Natural killer cell (primary cell): ENCODE measurements around the gene UGT2B28. TPM values are rescaled to one million over a fixed set of nuclear protein-coding genes. Genes with fewer than 3 reads are reported as not detected.
"Not testable (repeated sequence)": the region's sequence is repeated elsewhere in the genome, so short reads cannot be mapped to it uniquely, and the experiment has no call there.

Experiments used
- ATAC-seq, 3 donors: fragments of 150-1000 bp in 2 of 3; fragments of 200-7000 bp in 1 of 3; cut with Tn5 transposase; 1 replicate in 1 of 3; 2 replicates in 2 of 3; pipeline ENCODE4 v1.10.0; 2021; ENCODE audit warnings: mild to moderate bottlenecking in 2 of 3, moderate library complexity in 2 of 3
- DNase-seq, 2 donors: peaks; one replicate each; pipeline versions ENCODE4 v3.0.0 to v3.0.0-alpha.2; 2013 to 2021; ENCODE audit warnings: mixed read lengths in 1 of 2
- H3K27ac ChIP-seq: one replicate; pipeline ENCODE4 v1.5.1; 2013; ENCODE audit warnings: mild to moderate bottlenecking, low read length
- H3K27me3 ChIP-seq: one replicate; pipeline ENCODE4 v1.6.1; 2013; ENCODE audit warnings: low read length; ENCODE audit not compliant: control insufficient read depth, insufficient read depth
- H3K36me3 ChIP-seq: one replicate; pipeline ENCODE4 v1.6.1; 2013; ENCODE audit warnings: low read length; ENCODE audit not compliant: control insufficient read depth, insufficient read depth
- H3K4me1 ChIP-seq: one replicate; pipeline ENCODE4 v1.6.1; 2013; ENCODE audit warnings: low read length; ENCODE audit not compliant: control insufficient read depth, insufficient read depth
- H3K4me3 ChIP-seq: one replicate; pipeline ENCODE4 v1.5.1; 2013; ENCODE audit warnings: low read length
- H3K9me3 ChIP-seq: one replicate; pipeline ENCODE4 v1.6.1; 2013; ENCODE audit warnings: low read length; ENCODE audit not compliant: control insufficient read depth, insufficient read depth
- H3K27ac Mint-ChIP-seq, 2 donors: one replicate each; pipeline ENCODE4 v1.8.0; 2022; ENCODE audit warnings: mild to moderate bottlenecking in 2 of 2, mixed read lengths in 2 of 2, moderate library complexity in 1 of 2
- H3K27me3 Mint-ChIP-seq, 2 donors: one replicate each; pipeline ENCODE4 v1.8.0; 2022; ENCODE audit warnings: low read depth in 2 of 2, mixed read lengths in 2 of 2
- H3K36me3 Mint-ChIP-seq: one replicate; pipeline ENCODE4 v1.8.0; 2022; ENCODE audit warnings: mixed read lengths
- H3K4me1 Mint-ChIP-seq, 2 donors: one replicate each; pipeline ENCODE4 v1.8.0; 2022; ENCODE audit warnings: mixed read lengths in 2 of 2
- H3K4me3 Mint-ChIP-seq: one replicate; pipeline ENCODE4 v1.8.0; 2022; ENCODE audit warnings: mild to moderate bottlenecking, moderate library complexity, mixed read lengths
- H3K9me3 Mint-ChIP-seq, 2 donors: one replicate each; pipeline ENCODE4 v1.8.0; 2022; ENCODE audit warnings: mixed read lengths in 2 of 2
- WGBS: methylation state at CpG from one replicate; pipeline ENCODE4 v1.1.7; 2013; ENCODE audit warnings: missing lambda C conversion rate; ENCODE audit not compliant: insufficient coverage; 5-methylcytosine and 5-hydroxymethylcytosine counted together
- intact Hi-C: fragments of 100-400 bp; cut with micrococcal nuclease; formaldehyde crosslinking; loops from one replicate; pipeline ENCODE4 v1.14.2; 2022
- total RNA-seq, 4 donors: library from RNA; stranded (reverse); fragments of 120-200 nt in 1 of 4; gene quantifications; one replicate each; pipeline versions ENCODE4 v1.2.3 to v1.2.4, GENCODE V29; 2013 to 2022

Gene UGT2B28
- total RNA-seq, 3 donors from 2014 or later (not counting 1 experiment from before 2014, with no cell fraction given), result not detected

DNA sequence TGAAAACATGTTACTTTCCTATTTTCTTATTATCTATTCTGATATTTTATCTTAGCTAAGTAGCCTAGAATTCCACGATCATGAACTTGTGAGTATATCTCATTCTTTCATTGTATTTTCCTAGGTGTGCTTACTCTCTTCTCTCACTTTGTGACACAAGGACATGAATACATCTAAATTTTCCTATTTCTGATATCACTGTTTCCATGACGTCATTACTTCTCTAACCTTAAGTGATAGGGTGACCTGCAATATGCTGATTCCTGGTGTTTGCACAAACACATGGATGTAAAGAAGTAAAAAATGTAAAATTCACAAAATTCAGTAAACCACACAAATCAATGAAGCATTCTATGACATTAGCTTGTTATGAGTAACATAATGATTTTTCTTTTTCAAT is 29.4 kb upstream of the UGT2B28 start:
- DNase-seq, H3K27ac Mint-ChIP-seq, H3K4me1 ChIP-seq, H3K27me3 Mint-ChIP-seq, intact Hi-C loops, H3K27me3 ChIP-seq, ATAC-seq, H3K27ac ChIP-seq, H3K4me1 Mint-ChIP-seq, H3K36me3 ChIP-seq, H3K4me3 Mint-ChIP-seq, H3K4me3 ChIP-seq, H3K9me3 ChIP-seq: not testable (repeated sequence)
- H3K9me3 Mint-ChIP-seq, result peaks cover 8 to 14% of the 10 kb centered on the region in 2 donors
- peaks cover 10% of the 10 kb centered on the region for H3K36me3 Mint-ChIP-seq
- WGBS, result no CpG with 5 or more reads among the region's 2 CpGs

DNA sequence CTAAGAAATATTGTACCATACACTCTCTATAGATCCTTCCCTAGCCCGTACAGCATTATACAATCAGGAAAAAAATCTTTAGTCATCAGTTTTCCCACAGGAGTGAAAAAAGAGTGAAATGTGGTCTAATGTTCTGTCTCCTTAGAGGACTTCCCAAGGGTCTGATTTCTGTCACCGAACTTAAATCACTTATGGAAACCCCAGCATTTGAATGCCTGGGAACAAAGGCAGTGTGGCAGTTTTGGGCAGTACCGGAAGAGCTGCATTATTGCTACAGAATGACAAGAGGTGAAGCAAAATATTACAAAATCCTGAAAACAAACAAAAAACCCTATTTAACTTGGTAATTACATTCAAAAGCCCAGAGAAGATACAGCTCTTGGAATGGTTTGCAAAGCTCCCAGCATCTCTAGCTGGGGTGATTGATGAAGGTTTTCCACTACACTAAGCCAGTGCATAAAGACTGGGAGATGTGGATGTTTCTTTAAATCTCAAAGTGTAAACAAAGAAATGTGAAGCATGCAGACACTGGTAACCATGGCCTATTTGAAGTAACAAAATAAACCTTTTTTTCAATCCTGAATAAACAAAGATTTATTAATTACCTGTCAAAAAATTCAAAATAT is 27.0 kb upstream of the UGT2B28 start:
- intact Hi-C loops, H3K9me3 Mint-ChIP-seq, H3K4me1 Mint-ChIP-seq: not testable (repeated sequence)

DNA sequence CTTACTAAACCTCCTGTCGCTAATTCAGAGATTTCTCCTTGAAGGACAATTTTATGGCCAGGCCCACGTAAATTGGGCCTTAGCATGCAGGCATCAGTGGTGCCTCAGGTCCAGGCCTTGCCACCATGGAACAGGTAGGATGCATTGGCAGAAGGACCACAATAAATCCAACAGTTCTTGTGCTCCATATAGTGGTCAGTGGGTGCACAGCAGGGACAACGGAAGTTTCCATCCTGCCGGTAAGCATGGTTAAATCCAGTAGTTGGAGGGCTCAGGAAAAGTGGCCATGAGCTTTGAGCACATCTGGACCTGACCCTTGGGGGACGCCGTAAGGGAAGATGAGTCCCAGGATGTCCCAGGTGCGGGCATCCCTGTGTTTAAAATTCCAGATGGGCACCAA is 11.7 kb upstream of the UGT2B28 start:
- DNase-seq, H3K9me3 Mint-ChIP-seq, H3K36me3 Mint-ChIP-seq, H3K4me1 ChIP-seq, H3K9me3 ChIP-seq, H3K27me3 Mint-ChIP-seq, H3K4me3 ChIP-seq, H3K4me1 Mint-ChIP-seq, H3K27ac Mint-ChIP-seq, intact Hi-C loops, H3K36me3 ChIP-seq, ATAC-seq, H3K27me3 ChIP-seq, H3K27ac ChIP-seq, H3K4me3 Mint-ChIP-seq: not testable (repeated sequence)
- 87% methylated on average over 7 of the region's 7 CpGs for WGBS

More for the DNA sequence above, 27.0 kb upstream of the UGT2B28 start:
- not testable (repeated sequence) for H3K36me3 ChIP-seq, H3K9me3 ChIP-seq, H3K27ac Mint-ChIP-seq, H3K4me3 Mint-ChIP-seq, H3K27me3 Mint-ChIP-seq, H3K27ac ChIP-seq, H3K36me3 Mint-ChIP-seq, H3K4me1 ChIP-seq, DNase-seq, H3K27me3 ChIP-seq, ATAC-seq, H3K4me3 ChIP-seq
- WGBS, result 95% methylated on average over 2 of the region's 3 CpGs

DNA sequence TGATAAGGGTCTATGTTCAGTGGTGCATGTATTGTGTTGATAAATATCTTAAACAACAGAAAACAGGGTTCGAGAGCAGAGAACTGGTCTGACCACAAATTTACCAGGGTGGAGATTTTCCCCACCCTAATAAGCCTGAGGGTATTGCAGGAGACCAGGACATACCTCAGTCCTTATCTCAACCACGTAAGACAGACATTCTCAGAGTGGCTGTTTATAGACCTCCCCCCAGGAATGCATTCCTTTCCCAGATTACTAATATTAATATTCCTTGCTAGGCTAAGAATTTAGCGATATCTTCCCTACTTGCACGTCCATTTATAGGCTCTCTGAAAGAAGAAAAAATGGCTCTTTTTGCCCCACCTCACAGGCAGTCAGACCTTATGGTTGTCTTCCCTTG is 16.1 kb downstream of the UGT2B28 start:
- H3K27ac ChIP-seq, H3K4me1 ChIP-seq, H3K4me3 Mint-ChIP-seq, DNase-seq, intact Hi-C loops, H3K4me3 ChIP-seq, H3K9me3 ChIP-seq, H3K27me3 Mint-ChIP-seq, H3K4me1 Mint-ChIP-seq, ATAC-seq, H3K36me3 Mint-ChIP-seq, H3K9me3 Mint-ChIP-seq, H3K27me3 ChIP-seq, H3K27ac Mint-ChIP-seq, H3K36me3 ChIP-seq: not testable (repeated sequence)
- WGBS, result 87% methylated on average over 4 of the region's 4 CpGs

- H3K27ac Mint-ChIP-seq, H3K4me3 ChIP-seq, DNase-seq, H3K4me1 ChIP-seq, H3K4me1 Mint-ChIP-seq, H3K27me3 Mint-ChIP-seq, intact Hi-C loops, H3K9me3 Mint-ChIP-seq, H3K4me3 Mint-ChIP-seq, ATAC-seq, H3K36me3 ChIP-seq, H3K9me3 ChIP-seq, H3K27me3 ChIP-seq, H3K36me3 Mint-ChIP-seq, H3K27ac ChIP-seq: not testable (repeated sequence)
- WGBS, result 83% methylated on average over 5 of the region's 5 CpGs
These were observed 28.3 kb downstream of the UGT2B28 start for GRCh38 chr4:69308426-69309033.

DNA sequence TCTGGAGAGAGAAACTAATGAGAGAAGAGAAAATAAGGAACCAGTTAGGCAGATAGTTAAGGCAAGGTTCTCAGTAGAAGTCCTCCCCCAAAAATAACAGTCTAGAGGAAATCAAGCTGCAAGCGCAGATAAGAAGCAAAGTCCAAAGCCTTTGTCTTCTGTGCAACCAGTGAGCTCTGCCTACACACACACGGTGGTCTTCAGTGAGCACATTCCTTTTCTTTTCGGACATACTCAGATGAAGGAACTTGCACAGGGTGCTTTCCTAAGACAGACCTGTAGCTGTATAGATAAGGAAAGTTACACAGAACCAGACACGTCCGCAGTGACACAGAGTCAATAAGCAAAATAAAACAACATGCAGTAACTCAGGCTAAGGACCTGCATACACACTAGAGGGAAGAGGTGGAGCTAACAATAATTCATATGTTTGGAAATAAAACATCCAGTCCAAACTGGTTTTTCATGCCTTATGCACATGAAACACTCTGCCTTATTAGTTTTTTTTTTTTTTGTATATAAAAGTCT is 29.3 kb downstream of the UGT2B28 start:
- H3K9me3 Mint-ChIP-seq, H3K9me3 ChIP-seq, H3K4me1 ChIP-seq, H3K27ac Mint-ChIP-seq, H3K36me3 Mint-ChIP-seq, DNase-seq, H3K4me3 ChIP-seq, intact Hi-C loops, H3K27me3 Mint-ChIP-seq, H3K27me3 ChIP-seq, H3K4me3 Mint-ChIP-seq, H3K36me3 ChIP-seq, H3K27ac ChIP-seq, ATAC-seq, H3K4me1 Mint-ChIP-seq: not testable (repeated sequence)
- WGBS, result 9% methylated on average over 3 of the region's 5 CpGs

GRCh38 chr4:69310262-69310661 is 30.0 kb downstream of the UGT2B28 start:
- intact Hi-C loops, result not testable (repeated sequence)

More at GRCh38 chr4:69310262-69310661, 30.0 kb downstream of the UGT2B28 start:
- not testable (repeated sequence) for H3K4me3 ChIP-seq, DNase-seq, H3K36me3 Mint-ChIP-seq, H3K36me3 ChIP-seq, H3K9me3 Mint-ChIP-seq, H3K27ac ChIP-seq, H3K27me3 ChIP-seq, H3K4me1 Mint-ChIP-seq, H3K27me3 Mint-ChIP-seq, H3K27ac Mint-ChIP-seq, H3K4me1 ChIP-seq, H3K4me3 Mint-ChIP-seq, H3K9me3 ChIP-seq, ATAC-seq
- WGBS, result 97% methylated on average over 4 of the region's 4 CpGs
